ENCODE measurements around the gene CCNY.

The CCNY gene

GRCh38 chr10:35425595-35425994 lies 89.3 kb downstream of the CCNY start:
- no peak for DNase-seq (ENCODE audit: low read depth, low spot score)

GRCh38 chr10:35426657-35427056 lies 90.3 kb downstream of the CCNY start:
- DNase-seq (ENCODE audit: low read depth, low spot score) = no peak

GRCh38 chr10:35427543-35427942 lies 91.2 kb downstream of the CCNY start:
- DNase-seq (ENCODE audit: low read depth, low spot score) = no peak

- DNase-seq (ENCODE audit: low read depth, low spot score) = no peak
These were observed 92.2 kb downstream of the CCNY start for GRCh38 chr10:35428521-35428920.

- no peak for DNase-seq (ENCODE audit: low read depth, low spot score)
These were observed 96.6 kb downstream of the CCNY start for GRCh38 chr10:35432781-35433338.

GRCh38 chr10:35433851-35434426 lies 97.6 kb downstream of the CCNY start:
- no peak for DNase-seq (ENCODE audit: low read depth, low spot score)

- DNase-seq (ENCODE audit: low read depth, low spot score) = no peak
These were observed 98.2 kb downstream of the CCNY start for GRCh38 chr10:35434533-35434932.

- no peak for DNase-seq (ENCODE audit: low read depth, low spot score)
These were observed 99.5 kb downstream of the CCNY start for GRCh38 chr10:35435824-35436223.

- DNase-seq (ENCODE audit: low read depth, low spot score) = no peak
These were observed 101.5 kb downstream of the CCNY start for GRCh38 chr10:35437829-35438228.

- DNase-seq (ENCODE audit: low read depth, low spot score) = no peak
These were observed 102.6 kb downstream of the CCNY start for GRCh38 chr10:35438718-35439571.

- no peak for DNase-seq (ENCODE audit: low read depth, low spot score)
These were observed 103.7 kb downstream of the CCNY start for GRCh38 chr10:35440016-35440415.

GRCh38 chr10:35442028-35442427 lies 105.7 kb downstream of the CCNY start:
- no peak for DNase-seq (ENCODE audit: low read depth, low spot score)

- DNase-seq (ENCODE audit: low read depth, low spot score) = no peak
These were observed 106.3 kb downstream of the CCNY start for GRCh38 chr10:35442592-35442991.

GRCh38 chr10:35443858-35444257 lies 107.5 kb downstream of the CCNY start:
- DNase-seq (ENCODE audit: low read depth, low spot score) = no peak

- DNase-seq (ENCODE audit: low read depth, low spot score) = no peak
These were observed 109.0 kb downstream of the CCNY start for GRCh38 chr10:35445150-35445884.

- DNase-seq (ENCODE audit: low read depth, low spot score) = no peak
These were observed 110.1 kb downstream of the CCNY start for GRCh38 chr10:35446439-35446838.

GRCh38 chr10:35447693-35448407 lies 111.5 kb downstream of the CCNY start:
- DNase-seq (ENCODE audit: low read depth, low spot score) = no peak

GRCh38 chr10:35448687-35449662 lies 112.7 kb downstream of the CCNY start:
- DNase-seq (ENCODE audit: low read depth, low spot score) = no peak

GRCh38 chr10:35449944-35450343 lies 113.6 kb downstream of the CCNY start:
- DNase-seq (ENCODE audit: low read depth, low spot score) = no peak

Data from activated naive CD8-positive, alpha-beta T cell treated with anti-CD3 and anti-CD28 coated beads, Interleukin-2, amount 50 U/mL, for 16 hours (primary cell).